Measurements from ENCODE around the gene MAP6D1.
"Not testable (repeated sequence)": the region's sequence is repeated elsewhere in the genome, so short reads cannot be mapped to it uniquely, and the experiment has no call there.

Gene MAP6D1

DNA sequence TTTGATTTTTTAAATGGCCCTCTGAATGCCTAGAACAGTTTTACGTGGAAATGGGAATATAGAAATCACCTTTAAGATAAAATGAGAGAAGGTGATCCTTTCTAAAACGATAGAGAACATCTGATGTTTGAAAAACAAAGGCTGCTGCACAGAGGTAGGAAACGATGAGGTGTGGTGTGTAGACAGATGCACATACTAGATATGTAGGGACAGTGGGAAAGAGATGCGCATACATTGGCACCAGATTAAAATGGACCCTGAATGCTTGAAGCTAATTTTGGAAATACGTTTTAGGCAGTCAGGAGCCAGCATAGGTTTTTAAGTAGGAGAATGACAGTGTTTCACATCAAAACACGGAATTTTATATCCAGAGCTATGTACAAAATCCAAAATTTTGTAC is 29.0 kb downstream of the MAP6D1 start:
- DNase-seq = no peak

DNA sequence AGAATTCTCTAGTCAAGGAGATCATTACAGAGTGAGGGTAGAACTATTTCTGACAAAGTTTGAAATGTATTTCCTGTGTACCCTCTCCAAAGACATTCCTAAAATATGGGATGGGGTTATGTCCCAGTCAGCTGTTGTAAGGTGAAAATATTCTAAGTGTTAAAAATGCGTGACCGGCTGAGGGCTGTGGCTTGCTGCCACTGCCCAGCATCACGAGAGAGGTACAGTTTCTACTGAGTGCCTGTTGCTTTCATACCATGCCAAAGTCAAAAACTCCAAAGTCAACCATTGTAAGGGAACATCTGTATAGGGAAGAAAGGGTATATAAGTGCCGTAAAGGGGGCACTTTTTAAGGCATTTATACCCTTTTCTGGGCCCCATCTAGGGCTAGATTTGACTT is 30.9 kb downstream of the MAP6D1 start:
- DNase-seq = no peak

DNA sequence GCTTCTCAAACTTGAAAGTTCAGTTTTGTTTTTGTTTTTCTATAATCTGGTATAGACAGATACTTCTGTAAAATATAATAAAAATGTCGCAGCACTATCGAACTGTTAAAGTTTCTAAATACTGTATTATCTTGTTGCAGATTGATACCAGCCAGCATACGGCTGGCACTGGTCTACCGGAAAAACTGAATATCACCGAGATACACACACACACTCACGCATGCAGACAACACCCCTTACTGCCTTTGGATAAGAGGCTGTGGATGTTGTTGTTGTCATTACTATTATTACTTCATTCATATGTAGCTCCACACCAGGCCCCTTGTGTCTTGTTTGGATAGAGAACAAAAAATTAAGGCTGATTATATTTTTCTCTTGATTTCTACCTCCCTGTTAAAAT is 32.4 kb downstream of the MAP6D1 start:
- DNase-seq = no peak

DNA sequence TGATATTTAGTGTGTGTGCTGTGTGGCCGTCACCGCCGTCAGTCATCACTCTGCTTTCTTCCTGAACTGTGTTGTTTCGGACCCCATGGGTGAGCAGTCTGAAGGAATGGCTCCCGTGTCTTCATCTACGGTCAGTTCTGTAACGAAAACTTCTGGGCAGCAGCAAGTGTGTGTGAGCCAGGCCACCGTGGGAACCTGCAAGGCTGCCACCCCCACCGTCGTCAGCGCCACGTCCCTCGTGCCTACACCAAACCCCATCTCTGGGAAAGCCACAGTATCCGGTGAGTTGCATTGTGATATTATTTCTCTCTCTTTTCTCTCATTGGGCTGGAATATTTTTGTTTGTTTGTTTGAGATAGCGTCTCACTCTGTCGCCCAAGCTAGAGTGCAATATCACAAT is 34.7 kb downstream of the MAP6D1 start:
- DNase-seq = no peak

DNA sequence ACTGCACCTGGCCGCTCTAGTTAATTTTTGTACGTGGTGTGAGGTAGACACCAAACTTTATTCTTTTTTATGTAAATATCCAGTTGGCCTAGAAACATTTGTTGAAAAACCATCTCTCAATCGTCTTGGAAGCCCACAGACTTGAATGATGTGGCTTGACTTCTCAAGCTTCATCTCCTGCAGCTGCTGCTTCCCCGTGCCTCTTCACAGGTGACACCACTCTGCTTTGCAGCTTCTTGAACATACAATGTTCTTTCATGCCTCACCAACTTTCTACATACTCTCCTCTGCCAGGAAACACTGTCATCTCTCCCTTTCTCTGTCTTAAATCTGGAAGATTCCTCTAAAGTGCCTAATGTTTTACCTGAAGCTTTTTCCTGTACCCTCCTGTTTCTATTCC is 35.6 kb downstream of the MAP6D1 start:
- DNase-seq = no peak

DNA sequence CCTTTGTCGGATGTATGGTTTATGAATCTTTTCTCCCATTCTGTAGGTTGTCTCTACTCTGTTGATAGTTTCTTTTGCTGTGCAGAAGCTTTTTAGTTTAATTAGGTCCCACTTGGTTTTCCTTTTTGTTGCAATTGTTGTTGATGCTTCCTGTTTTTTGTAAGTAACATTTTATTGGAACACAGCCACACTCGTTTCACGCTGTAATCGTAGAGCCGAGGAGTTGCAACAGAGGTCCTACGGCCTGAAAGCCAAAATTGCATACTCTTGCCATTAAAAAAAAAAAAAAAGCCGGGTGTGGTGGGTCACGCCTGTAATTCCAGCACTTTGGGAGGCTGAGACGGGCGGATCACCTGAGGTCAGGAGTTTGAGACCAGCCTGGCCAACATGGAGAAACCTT is 40.9 kb downstream of the MAP6D1 start:
- DNase-seq = not testable (repeated sequence)

DNA sequence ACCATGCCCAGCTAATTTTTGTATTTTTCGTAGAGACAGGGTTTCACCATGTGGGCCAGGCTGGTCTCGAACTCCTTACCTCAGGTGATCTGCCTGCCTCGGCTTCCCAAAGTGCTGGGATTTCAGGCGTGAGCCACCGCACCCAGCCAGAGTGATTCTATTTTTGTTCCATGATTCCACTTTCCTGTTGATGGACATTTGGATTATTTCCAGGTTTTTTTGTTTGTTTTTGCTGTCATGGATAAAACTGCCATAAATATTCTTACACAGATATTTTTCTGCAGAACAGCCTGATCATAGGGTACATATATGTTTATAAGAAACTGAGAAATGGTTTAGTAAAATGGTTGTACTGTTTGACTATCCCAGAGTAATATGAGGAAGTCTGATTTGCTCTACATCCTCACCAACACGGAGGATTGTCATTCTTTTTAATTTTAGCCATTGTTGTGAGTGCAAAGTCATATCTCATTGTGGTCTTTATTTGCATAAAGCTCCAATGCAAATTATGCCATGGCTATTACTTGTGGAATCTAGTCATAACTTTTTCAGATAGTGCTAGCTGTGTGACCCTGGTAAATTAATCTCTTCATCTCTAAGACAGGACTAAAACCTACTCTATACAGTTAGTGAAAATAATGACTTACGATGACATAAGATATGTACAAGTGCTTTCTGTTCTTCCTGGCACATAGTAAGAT is 42.7 kb downstream of the MAP6D1 start:
- no peak for DNase-seq

DNA sequence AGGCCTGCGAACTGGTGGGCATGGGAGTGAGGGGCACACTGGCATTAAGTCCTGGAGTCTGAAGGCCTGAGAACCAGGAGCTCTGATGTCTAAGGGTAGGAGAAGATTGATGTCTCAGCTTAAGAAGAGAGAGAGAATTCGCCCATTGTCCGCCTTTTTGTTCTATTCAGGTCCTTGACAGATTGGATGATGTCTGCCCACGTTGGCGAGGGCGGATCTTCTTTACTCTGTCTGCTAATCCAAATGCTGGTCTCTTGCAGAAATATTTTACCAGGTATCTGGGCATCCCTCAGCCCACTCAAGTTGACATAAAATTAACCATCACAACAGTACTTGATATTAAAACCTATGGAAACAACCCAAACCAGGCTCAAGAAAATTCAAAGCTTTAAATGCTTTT is 44.1 kb downstream of the MAP6D1 start:
- DNase-seq = no peak

DNA sequence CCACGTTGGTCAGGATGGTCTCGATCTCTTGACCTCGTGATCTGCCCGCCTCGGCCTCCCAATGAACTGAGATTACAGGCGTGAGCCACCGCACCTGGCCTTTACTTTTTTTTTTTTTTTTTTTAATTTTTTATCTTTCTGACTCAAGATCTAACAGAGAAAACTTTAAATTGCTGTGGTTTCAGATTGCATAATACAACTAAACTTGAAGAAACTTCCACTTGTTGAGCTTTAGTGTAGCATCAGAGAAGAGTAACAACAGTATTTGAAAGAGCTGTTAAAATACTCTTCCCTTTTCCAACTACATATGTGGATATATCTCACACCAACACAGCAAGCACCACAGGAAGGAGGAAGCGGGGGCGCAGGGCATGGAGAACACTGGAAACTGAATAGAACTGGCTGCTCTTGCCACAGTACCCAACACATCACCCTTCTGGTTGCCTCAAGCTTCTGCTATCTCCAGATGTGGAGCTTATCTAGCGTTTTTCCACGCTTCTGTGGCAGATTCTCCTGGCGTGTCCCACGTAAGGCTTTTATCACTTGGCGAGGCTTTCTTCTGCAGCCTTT is 45.4 kb downstream of the MAP6D1 start:
- no peak for DNase-seq

DNA sequence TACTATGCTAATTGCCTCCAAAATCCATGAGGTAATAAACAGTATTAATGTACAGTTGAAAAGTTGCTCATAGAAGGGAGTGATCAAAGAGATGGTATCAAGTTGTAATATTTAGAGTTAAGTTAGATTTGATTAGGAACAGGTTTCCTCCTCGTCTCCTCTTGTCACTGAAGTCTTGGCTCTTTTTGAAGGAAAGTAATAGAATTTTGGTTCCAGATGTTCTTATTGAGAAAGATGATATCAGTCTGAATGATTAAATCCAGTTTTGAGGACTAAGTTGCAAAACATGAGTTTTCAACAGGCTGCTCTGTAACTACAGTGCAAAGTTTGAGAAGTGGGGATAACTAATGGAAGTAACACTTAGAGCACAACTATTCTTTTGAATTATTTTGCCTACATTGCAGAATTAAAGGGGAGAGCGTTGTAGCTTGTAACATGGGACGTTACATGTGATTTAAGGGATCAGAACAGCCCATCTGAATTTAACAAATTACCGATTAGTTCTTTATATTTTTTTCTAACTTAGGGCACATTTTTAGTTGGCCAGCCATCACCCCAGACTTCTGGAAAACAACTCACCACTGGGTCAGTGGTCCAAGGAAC is 48.3 kb downstream of the MAP6D1 start:
- DNase-seq = no peak

DNA sequence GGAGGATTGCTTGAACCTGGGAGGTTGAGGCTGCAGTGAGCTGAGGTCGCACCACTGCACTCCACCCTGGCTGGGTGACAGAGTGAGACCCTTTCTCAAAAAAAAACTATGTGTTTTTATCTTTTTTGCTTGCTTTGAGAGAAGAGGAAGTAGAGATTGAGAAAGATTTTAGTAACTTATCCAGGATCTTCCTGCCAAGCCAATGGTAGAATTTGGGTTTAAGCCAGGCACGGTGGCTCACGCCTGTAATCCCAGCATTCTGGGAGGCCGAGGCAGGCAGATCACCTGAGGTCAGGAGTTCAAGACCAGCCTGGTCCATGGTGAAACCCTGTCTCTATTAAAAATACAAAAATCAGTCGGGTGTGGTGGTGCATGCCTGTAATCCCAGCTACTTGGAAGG is 48.9 kb downstream of the MAP6D1 start:
- not testable (repeated sequence) for DNase-seq

DNA sequence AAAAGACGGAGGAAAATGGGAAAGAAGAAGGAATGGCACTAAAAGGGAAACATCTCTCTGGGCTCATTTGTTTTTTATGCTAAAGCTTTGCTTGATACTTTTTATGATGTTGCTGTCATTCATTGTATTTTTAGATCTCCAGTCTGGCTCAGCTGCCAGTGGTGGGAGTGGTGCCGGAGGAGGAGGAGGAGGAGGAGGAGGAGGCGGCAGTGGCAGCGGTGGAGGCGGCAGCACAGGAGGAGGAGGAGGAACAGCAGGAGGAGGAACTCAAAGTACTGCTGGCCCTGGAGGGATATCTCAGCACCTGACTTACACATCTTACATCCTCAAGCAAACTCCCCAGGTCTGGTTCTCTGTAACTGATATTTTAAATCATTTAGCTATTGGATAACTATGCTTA is 49.6 kb downstream of the MAP6D1 start:
- no peak for DNase-seq

DNA sequence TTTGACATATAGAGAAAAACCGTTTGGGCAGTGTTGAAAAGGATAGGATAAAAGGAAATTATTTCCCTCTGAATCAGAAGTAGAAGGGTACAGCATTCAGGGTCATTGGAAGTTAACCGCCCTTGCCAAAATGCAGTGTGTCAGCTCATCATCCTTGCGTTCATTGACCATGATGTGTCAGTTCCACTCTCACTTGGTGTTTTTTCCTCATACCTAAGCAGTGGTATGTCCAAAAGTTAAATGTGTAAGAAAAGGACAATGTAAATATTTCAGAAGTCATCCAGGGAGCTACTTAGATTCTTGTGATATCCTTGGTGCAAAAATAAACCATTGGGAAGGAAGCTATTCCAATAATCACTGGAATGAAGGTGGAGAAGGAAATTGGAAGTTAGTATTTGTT is 50.7 kb downstream of the MAP6D1 start:
- DNase-seq = no peak

DNA sequence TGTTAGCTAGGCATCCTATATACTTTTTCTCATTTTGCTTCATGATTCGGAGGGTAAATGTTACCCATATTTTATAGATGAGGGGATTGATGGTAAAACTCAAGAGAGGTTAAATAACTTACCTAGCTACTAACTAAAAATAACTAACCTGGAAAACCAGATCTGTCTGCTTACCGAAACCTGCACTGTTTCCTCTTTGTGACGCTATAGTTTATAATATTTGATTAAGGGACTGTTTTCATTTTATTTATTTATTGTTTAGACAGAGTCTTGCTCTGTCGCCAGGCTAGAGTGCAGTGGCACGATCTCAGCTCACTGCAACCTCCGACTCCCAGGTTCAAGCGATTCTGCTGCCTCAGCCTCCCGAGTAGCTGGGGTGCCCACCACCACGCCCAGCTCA is 55.9 kb downstream of the MAP6D1 start:
- DNase-seq = no peak

DNA sequence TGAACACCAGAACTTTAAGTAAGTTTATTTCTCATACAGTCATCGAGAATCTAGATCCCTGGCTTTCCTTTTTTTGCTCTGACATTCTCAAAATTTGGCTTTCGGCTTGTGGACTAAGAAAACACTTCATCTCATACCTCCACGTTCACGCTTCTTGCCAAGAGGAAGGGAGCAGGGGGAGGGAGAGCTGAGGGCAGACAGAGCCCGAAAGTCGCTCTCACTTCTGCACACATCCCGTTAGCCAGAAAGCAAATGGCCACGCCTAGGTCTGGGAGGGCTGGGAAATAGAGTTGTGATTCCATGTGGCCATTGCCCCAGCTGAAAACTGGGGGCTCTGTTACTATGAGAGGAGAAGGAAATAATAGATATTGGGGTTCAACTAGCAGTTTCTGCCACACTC is 57.3 kb downstream of the MAP6D1 start:
- DNase-seq = no peak

DNA sequence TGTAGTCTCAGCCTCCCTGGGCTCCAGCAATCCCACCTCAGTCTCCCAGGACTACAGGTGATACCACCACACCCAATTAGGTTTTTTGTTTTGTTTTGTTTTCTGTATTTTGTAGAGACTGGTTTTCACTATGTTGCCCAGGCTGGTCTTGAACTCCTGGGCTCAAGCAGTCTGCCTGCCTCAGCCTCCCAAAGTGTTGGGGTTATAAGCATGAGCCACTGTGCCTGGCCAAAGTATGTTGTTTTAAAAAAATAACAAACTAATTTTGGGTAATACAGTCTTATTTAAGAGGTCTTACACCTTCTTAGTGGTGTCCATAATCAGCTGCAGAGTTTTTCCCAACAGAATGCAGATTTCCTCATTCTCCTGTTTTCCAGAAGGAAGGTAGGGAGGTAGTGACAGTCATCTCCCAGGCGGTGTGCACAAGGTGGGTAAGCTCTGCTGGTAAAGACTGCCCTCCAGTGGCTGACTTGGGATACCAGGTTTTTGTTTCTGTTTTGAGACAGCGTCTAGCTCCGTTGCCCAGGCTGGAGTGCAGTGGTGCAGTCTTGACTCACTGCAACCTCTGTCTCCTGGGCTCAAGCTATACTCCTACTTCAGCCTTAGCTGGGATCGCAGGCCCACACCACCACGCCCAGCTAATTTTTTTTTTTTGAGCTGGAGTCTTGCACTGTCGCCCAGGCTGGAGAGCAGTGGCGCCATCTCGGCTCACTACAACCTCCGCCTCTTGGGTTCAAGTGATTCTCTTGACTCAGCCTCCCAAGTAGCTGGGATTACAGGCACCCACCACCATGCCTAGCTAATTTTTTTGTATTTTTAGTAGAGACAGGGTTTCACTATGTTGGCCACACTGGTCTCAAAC is 58.4 kb downstream of the MAP6D1 start:
- DNase-seq = peak; percentile 57

DNA sequence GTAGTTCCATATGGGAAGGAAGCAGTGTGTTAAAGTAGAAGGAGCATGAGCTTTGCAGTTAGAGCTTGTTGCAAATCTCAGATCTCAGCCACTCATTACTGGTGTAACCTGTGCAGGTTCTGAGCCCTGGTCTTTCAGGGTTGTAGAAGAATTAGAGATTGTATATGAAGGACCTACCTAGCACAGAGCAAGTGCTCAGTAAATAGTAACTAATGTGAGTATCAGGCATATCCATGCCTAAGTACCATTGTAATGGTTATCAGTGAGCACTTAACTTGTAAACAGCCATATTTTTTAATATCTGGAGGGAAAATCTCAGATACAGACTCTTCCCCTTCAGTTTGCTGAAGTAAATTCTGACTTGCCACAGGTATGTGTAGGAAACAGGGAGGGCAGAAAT is 59.3 kb downstream of the MAP6D1 start:
- DNase-seq = no peak

Measured in T-helper 9 cell (primary cell).